ENCODE measurements around the gene CALCB. TPM values are rescaled to one million over a fixed set of nuclear protein-coding genes. Genes with fewer than 3 reads are reported as not detected.

The CALCB gene
- total RNA-seq, 2 experiments from 2014 or later: 0.30 to 0.39 TPM

GRCh38 chr11:15111215-15111614, 37.8 kb downstream of the CALCB start:
- Histone ChIP-seq H3K4me3 (ENCODE audit: low read length) (no peak overlapping the region), H3K36me3 (ENCODE audit: insufficient read depth, low read length) (no peaks in the 10 kb centered on the region), H3K4me1 (ENCODE audit: insufficient read depth, low read length) (peaks cover 3% of the 10 kb centered on the region), H3K27me3 (ENCODE audit: control insufficient read depth in 1 of 2, insufficient read depth in 2 of 2, low read length in 2 of 2) (peaks cover 14 to 19% of the 10 kb centered on the region in 2 experiments), H3K27ac (ENCODE audit: low read depth in 1 of 2, low read length in 2 of 2) (no peak overlapping the region), H3K9me3 (ENCODE audit: control insufficient read depth in 1 of 2, insufficient read depth in 1 of 2, low read length in 2 of 2) (no peaks in the 10 kb centered on the region)
- TF ChIP-seq, protein P1, sequence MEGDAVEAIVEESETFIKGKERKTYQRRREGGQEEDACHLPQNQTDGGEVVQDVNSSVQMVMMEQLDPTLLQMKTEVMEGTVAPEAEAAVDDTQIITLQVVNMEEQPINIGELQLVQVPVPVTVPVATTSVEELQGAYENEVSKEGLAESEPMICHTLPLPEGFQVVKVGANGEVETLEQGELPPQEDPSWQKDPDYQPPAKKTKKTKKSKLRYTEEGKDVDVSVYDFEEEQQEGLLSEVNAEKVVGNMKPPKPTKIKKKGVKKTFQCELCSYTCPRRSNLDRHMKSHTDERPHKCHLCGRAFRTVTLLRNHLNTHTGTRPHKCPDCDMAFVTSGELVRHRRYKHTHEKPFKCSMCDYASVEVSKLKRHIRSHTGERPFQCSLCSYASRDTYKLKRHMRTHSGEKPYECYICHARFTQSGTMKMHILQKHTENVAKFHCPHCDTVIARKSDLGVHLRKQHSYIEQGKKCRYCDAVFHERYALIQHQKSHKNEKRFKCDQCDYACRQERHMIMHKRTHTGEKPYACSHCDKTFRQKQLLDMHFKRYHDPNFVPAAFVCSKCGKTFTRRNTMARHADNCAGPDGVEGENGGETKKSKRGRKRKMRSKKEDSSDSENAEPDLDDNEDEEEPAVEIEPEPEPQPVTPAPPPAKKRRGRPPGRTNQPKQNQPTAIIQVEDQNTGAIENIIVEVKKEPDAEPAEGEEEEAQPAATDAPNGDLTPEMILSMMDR (IDR thresholded peaks at IDR 0.05): no peak
- DNase-seq (no peak), ATAC-seq (ENCODE audit: poor library complexity) (no peak)
- Mint-ChIP-seq H3K9me3 (no peaks in the 10 kb centered on the region), H3K36me3 (ENCODE audit: low read depth) (no peaks in the 10 kb centered on the region), H3K27ac (no peak overlapping the region), H3K4me3 (no peak overlapping the region), H3K4me1 (ENCODE audit: low read depth) (peaks cover 16% of the 10 kb centered on the region), H3K27me3 (peaks cover 28% of the 10 kb centered on the region)
- ChIA-PET POLR2A (no interaction called here), CTCF (no interaction called here)
- intact Hi-C loops (cut with DNase I, micrococcal nuclease): no loop called here

DNA sequence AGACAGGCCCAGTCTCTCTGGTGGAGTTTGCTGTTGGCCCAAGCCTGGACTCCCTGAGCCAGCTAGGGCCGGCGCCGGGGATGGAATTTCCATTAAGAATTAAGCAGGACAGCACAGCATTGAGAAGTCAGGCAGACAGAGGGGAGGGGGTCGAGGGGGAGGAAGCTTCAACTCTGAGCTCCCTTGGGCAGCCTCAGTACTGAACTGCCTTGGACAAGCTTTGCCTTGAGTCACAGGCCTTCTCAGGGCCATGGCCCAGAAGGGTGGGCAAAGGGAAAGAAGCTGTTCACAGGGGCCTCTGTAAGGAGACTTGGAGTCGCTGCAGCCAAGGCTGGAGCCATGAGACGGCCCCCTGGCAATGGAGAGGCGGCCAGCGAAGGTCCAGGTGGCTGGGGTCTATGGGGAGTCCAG, 38.7 kb downstream of the CALCB start:
- DNase-seq: no peak
- no peaks in the 10 kb centered on the region for H3K36me3 ChIP-seq (ENCODE audit: insufficient read depth, low read length)
- intact Hi-C loops (cut with DNase I, micrococcal nuclease): no loop called here
- no peak overlapping the region for H3K27ac Mint-ChIP-seq
- peaks cover 18 to 21% of the 10 kb centered on the region in 2 experiments for H3K27me3 ChIP-seq (ENCODE audit: control insufficient read depth in 1 of 2, insufficient read depth in 2 of 2, low read length in 2 of 2)
- ChIA-PET CTCF (no interaction called here), POLR2A (no interaction called here)
- TF ChIP-seq, protein P1 (IDR thresholded peaks at IDR 0.05): no peak
- no peak overlapping the region for H3K4me3 Mint-ChIP-seq
- H3K4me3 ChIP-seq (ENCODE audit: low read length): no peak overlapping the region
- peaks cover 16% of the 10 kb centered on the region for H3K4me1 Mint-ChIP-seq (ENCODE audit: low read depth)
- H3K9me3 ChIP-seq (ENCODE audit: control insufficient read depth in 1 of 2, insufficient read depth in 1 of 2, low read length in 2 of 2): no peaks in the 10 kb centered on the region
- H3K27ac ChIP-seq (ENCODE audit: low read depth in 1 of 2, low read length in 2 of 2): no peak overlapping the region
- ATAC-seq (ENCODE audit: poor library complexity): no peak
- peaks cover 37% of the 10 kb centered on the region for H3K27me3 Mint-ChIP-seq
- H3K9me3 Mint-ChIP-seq: no peaks in the 10 kb centered on the region
- H3K36me3 Mint-ChIP-seq (ENCODE audit: low read depth): no peaks in the 10 kb centered on the region
- H3K4me1 ChIP-seq (ENCODE audit: insufficient read depth, low read length): peaks cover 3% of the 10 kb centered on the region

- Mint-ChIP-seq H3K4me3 (no peak overlapping the region), H3K36me3 (ENCODE audit: low read depth) (no peaks in the 10 kb centered on the region), H3K4me1 (ENCODE audit: low read depth) (peaks cover 16% of the 10 kb centered on the region), H3K9me3 (no peaks in the 10 kb centered on the region), H3K27ac (no peak overlapping the region), H3K27me3 (peaks cover 49% of the 10 kb centered on the region)
- intact Hi-C loops (cut with DNase I, micrococcal nuclease): no loop called here
- no peak overlapping the region for H3K27ac ChIP-seq (ENCODE audit: low read depth in 1 of 2, low read length in 2 of 2)
- TF ChIP-seq, protein P1 (IDR thresholded peaks at IDR 0.05): no peak
- H3K27me3 ChIP-seq (ENCODE audit: control insufficient read depth in 1 of 2, insufficient read depth in 2 of 2, low read length in 2 of 2): peaks cover 27 to 30% of the 10 kb centered on the region in 2 experiments
- H3K9me3 ChIP-seq (ENCODE audit: control insufficient read depth in 1 of 2, insufficient read depth in 1 of 2, low read length in 2 of 2): no peaks in the 10 kb centered on the region
- DNase-seq (peak in 2 of 14 experiments; percentile 5 to 7), ATAC-seq (ENCODE audit: poor library complexity) (no peak)
- H3K36me3 ChIP-seq (ENCODE audit: insufficient read depth, low read length): no peaks in the 10 kb centered on the region
- POLR2A ChIA-PET: no interaction called here
- H3K4me3 ChIP-seq (ENCODE audit: low read length): no peak overlapping the region
- peaks cover 3% of the 10 kb centered on the region for H3K4me1 ChIP-seq (ENCODE audit: insufficient read depth, low read length)
- CTCF ChIA-PET: no interaction called here
Observed at GRCh38 chr11:15113381-15113780, 40.0 kb downstream of the CALCB start.

Measured in CD4-positive, alpha-beta T cell (primary cell).